GM19099 (cell line): ENCODE measurements around the gene COL27A1.

Source experiments
- POLR2A ChIP-seq: IDR thresholded peaks from 3 replicates; pipeline ENCODE4 v1.6.1; 2011; ENCODE audit warnings: low read depth; ENCODE audit not compliant: insufficient read length; ENCODE audit errors: extremely low read depth

The COL27A1 gene

GRCh38 chr9:114226246-114227055 is 71.1 kb downstream of the COL27A1 start:
- TF ChIP-seq POLR2A: no peak

GRCh38 chr9:114227288-114228015 is 72.1 kb downstream of the COL27A1 start:
- TF ChIP-seq POLR2A: no peak

GRCh38 chr9:114228016-114228808 is 72.9 kb downstream of the COL27A1 start:
- no peak for TF ChIP-seq POLR2A

GRCh38 chr9:114229295-114229694 is 74.0 kb downstream of the COL27A1 start:
- no peak for TF ChIP-seq POLR2A

- no peak for TF ChIP-seq POLR2A
Observed at GRCh38 chr9:114230068-114230467, 74.7 kb downstream of the COL27A1 start.

GRCh38 chr9:114231273-114231672 is 75.9 kb downstream of the COL27A1 start:
- no peak for TF ChIP-seq POLR2A

GRCh38 chr9:114231719-114232449 is 76.5 kb downstream of the COL27A1 start:
- TF ChIP-seq POLR2A: no peak

GRCh38 chr9:114233491-114234185 is 78.3 kb downstream of the COL27A1 start:
- TF ChIP-seq POLR2A: no peak

GRCh38 chr9:114235033-114235661 is 79.8 kb downstream of the COL27A1 start:
- TF ChIP-seq POLR2A: no peak

GRCh38 chr9:114236391-114237138 is 81.2 kb downstream of the COL27A1 start:
- TF ChIP-seq POLR2A: no peak

GRCh38 chr9:114237247-114237646 is 81.9 kb downstream of the COL27A1 start:
- no peak for TF ChIP-seq POLR2A

- TF ChIP-seq POLR2A: no peak
Observed at GRCh38 chr9:114237781-114238180, 82.4 kb downstream of the COL27A1 start.

- no peak for TF ChIP-seq POLR2A
Observed at GRCh38 chr9:114238472-114238871, 83.1 kb downstream of the COL27A1 start.
